Liver (tissue), 3 donors: ENCODE data around the gene LGALS16.

Experiments used
- CTCF ChIP-seq: fragments of 150-350 bp; IDR thresholded peaks from 2 replicates; pipeline ENCODE4 v1.5.1; 2017; ENCODE audit warnings: improper control_type of control experiment, low read depth, low read length; ENCODE audit not compliant: missing input control
- EGR1 ChIP-seq, 2 donors: IDR thresholded peaks; 2 replicates each; pipeline ENCODE4 v1.6.1; 2016 to 2018; ENCODE audit warnings: antibody characterized with exemption in 2 of 2, low read depth in 2 of 2
- GABPA ChIP-seq, 2 donors: IDR thresholded peaks in 1 of 2; conservative IDR thresholded peaks in 1 of 2; 2 replicates each; pipeline ENCODE4 v1.6.1; 2016; ENCODE audit warnings: antibody characterized with exemption in 2 of 2, mild to moderate bottlenecking in 1 of 2, moderate library complexity in 1 of 2
- HNF4A ChIP-seq, 2 donors: conservative IDR thresholded peaks; 2 replicates each; pipeline ENCODE4 v1.6.1; 2016; ENCODE audit warnings: antibody characterized with exemption in 2 of 2, mild to moderate bottlenecking in 2 of 2
- JUND ChIP-seq, 2 donors: IDR thresholded peaks; 2 replicates each; pipeline ENCODE4 v1.6.1; 2016; ENCODE audit warnings: antibody characterized with exemption in 2 of 2
- NR2F2 ChIP-seq: IDR thresholded peaks from 2 replicates; pipeline ENCODE4 v1.6.1; 2016; ENCODE audit warnings: antibody characterized with exemption
- RAD21 ChIP-seq, 2 donors: IDR thresholded peaks; 2 replicates each; pipeline ENCODE4 v1.6.1; 2016; ENCODE audit warnings: antibody characterized with exemption in 2 of 2, mild to moderate bottlenecking in 2 of 2
- REST ChIP-seq: IDR thresholded peaks from 2 replicates; pipeline ENCODE4 v1.6.1; 2016; ENCODE audit warnings: antibody characterized with exemption, mild to moderate bottlenecking
- RXRA ChIP-seq, 2 donors: IDR thresholded peaks; 2 replicates each; pipeline ENCODE4 v1.6.1; 2017 to 2018; ENCODE audit warnings: antibody characterized with exemption in 2 of 2, mild to moderate bottlenecking in 1 of 2
- SP1 ChIP-seq: IDR thresholded peaks from 2 replicates; pipeline ENCODE4 v1.6.1; 2018; ENCODE audit warnings: antibody characterized with exemption, mild to moderate bottlenecking
- TAF1 ChIP-seq: conservative IDR thresholded peaks from 2 replicates; pipeline ENCODE4 v1.6.1; 2016; ENCODE audit warnings: antibody characterized with exemption, mild to moderate bottlenecking
- YY1 ChIP-seq: IDR thresholded peaks from 2 replicates; pipeline ENCODE4 v1.6.1; 2016; ENCODE audit warnings: antibody characterized with exemption, mild to moderate bottlenecking
- donor health status: healthy.
- donor health status: healthy.

GRCh38 chr19:39684267-39684666 lies 28.6 kb downstream of the LGALS16 start:
- TF ChIP-seq YY1 (no peak), RXRA (IDR thresholded peaks at IDR 0.05) (no peak), CTCF (no peak), SP1 (no peak), JUND (IDR thresholded peaks at IDR 0.05) (no peak), HNF4A (conservative IDR thresholded peaks at IDR 0.05) (no peak), EGR1 (IDR thresholded peaks at IDR 0.05; ENCODE audit: low read depth in 2 of 2) (no peak), REST (no peak), NR2F2 (no peak), TAF1 (no peak), RAD21 (IDR thresholded peaks at IDR 0.05) (no peak), GABPA (IDR thresholded peaks at IDR 0.05 in 1 of 2, conservative IDR thresholded peaks at IDR 0.05 in 1 of 2) (no peak)
